NCI-H748 (cell line): ENCODE measurements around the gene GIMAP5.
"Not testable (repeated sequence)": the region's sequence is repeated elsewhere in the genome, so short reads cannot be mapped to it uniquely, and the experiment has no call there.

ENCODE experiments used
- DNase-seq: peaks from one replicate; lab custom pipeline; 2025; ENCODE audit not compliant: unreplicated experiment; lab: John Stamatoyannopoulos, UW

Gene GIMAP5

GRCh38 chr7:150766334-150766709 is 29.1 kb downstream of the GIMAP5 start:
- DNase-seq, result no peak

- no peak for DNase-seq
These were observed 32.5 kb downstream of the GIMAP5 start for GRCh38 chr7:150769768-150770167.

GRCh38 chr7:150774131-150774530 is 36.9 kb downstream of the GIMAP5 start:
- DNase-seq, result not testable (repeated sequence)

- no peak for DNase-seq
These were observed 41.0 kb downstream of the GIMAP5 start for GRCh38 chr7:150778014-150778737.

- DNase-seq, result peak; percentile 81
These were observed 41.6 kb downstream of the GIMAP5 start for GRCh38 chr7:150778738-150779301.

GRCh38 chr7:150780292-150780691 is 43.1 kb downstream of the GIMAP5 start:
- DNase-seq, result no peak

GRCh38 chr7:150781103-150781502 is 43.9 kb downstream of the GIMAP5 start:
- no peak for DNase-seq

- DNase-seq, result no peak
These were observed 44.7 kb downstream of the GIMAP5 start for GRCh38 chr7:150781961-150782360.

GRCh38 chr7:150784120-150784736 is 47.0 kb downstream of the GIMAP5 start:
- DNase-seq, result no peak

GRCh38 chr7:150784954-150785353 is 47.7 kb downstream of the GIMAP5 start:
- DNase-seq, result no peak

- peak; percentile 25 for DNase-seq
These were observed 50.4 kb downstream of the GIMAP5 start for GRCh38 chr7:150787321-150788281.

GRCh38 chr7:150788474-150789269 is 51.5 kb downstream of the GIMAP5 start:
- DNase-seq, result no peak

- DNase-seq, result no peak
These were observed 53.3 kb downstream of the GIMAP5 start for GRCh38 chr7:150790416-150791075.

GRCh38 chr7:150791304-150791703 is 54.1 kb downstream of the GIMAP5 start:
- DNase-seq, result no peak

- no peak for DNase-seq
These were observed 54.7 kb downstream of the GIMAP5 start for GRCh38 chr7:150791746-150792452.
